Pons (tissue), 1 donor: ENCODE data around the gene TXNDC2.
"Not testable (repeated sequence)": the region's sequence is repeated elsewhere in the genome, so short reads cannot be mapped to it uniquely, and the experiment has no call there.

ENCODE experiments used
- DNase-seq: peaks from one replicate; pipeline ENCODE4 v3.0.0-alpha.2; 2016; ENCODE audit warnings: low spot score

Gene TXNDC2

GRCh38 chr18:9884532-9885140 lies 1.1 kb upstream of the TXNDC2 start:
- no peak for DNase-seq

GRCh38 chr18:9886005-9886348 lies 204 bp downstream of the TXNDC2 start:
- DNase-seq, result no peak

DNA sequence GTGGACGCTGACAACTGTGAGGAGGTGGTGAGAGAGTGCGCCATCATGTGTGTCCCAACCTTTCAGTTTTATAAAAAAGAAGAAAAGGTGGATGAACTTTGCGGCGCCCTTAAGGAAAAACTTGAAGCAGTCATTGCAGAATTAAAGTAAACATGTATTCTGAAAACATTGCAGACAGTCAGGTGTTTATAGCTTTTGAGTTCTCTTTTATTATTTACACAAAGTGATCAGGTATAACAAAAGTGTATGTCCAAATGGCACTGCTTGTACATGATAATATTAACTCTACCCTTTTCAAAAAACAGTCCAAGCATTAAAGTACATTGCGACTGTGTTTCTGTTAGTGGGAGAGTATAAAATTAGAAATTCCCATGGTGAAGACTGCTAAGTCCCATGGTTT lies 2.2 kb downstream of the TXNDC2 start:
- DNase-seq, result no peak

DNA sequence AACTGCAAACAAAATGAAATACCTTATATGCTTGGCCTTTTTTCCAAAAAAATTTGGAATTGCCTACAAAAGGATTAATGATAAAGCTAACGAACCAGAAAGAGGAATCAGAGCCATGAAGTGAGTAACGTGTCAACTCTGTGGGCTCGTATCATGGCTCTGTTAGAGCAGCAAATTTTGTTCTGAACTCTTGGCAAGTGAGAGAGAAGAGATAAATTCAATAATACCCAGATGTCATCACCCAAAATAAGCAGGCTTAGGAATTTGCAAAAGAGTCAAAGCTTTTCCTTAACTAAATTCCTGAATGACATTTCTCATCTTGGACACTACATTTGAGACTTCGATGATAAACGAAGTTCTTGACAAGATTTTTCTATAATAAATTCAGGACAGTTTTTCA lies 4.4 kb downstream of the TXNDC2 start:
- no peak for DNase-seq

DNA sequence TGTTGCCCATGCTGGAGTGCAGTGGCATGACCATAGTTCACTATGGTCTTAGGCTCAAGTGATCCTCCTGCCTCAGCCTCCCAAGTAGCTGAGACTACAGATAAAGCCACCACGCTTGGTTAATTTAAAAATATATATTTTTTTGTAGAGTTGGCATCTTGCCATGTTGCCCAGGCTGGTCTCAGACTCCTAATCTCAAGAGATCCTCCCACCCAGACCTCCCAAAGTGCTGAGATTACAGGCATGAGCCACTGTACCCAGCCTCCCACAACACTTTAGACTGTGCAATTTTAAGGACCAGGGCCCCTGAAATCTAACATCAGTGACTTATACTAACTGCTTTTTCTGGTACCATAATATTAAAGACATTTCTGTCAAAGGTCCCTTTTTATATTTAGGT lies 5.2 kb downstream of the TXNDC2 start:
- DNase-seq, result no peak

DNA sequence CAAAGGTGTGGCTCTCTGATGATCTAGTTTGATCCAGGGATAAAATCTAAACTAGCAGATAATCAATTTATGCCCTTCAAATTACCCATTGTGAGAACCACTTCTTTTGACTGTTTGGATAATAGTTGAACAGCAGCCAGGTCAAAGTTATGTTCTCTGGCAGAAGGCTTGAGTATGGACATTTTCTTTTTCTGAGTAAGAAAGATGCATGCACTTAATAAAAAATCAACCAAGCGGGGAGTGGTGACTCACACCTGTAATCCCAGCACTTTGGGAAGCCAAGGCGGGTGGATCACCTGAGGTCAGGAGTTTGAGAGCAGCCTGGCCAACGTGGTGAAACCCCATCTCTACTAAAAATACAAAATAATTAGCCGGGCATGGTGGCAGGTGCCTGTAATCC lies 5.7 kb downstream of the TXNDC2 start:
- not testable (repeated sequence) for DNase-seq

DNA sequence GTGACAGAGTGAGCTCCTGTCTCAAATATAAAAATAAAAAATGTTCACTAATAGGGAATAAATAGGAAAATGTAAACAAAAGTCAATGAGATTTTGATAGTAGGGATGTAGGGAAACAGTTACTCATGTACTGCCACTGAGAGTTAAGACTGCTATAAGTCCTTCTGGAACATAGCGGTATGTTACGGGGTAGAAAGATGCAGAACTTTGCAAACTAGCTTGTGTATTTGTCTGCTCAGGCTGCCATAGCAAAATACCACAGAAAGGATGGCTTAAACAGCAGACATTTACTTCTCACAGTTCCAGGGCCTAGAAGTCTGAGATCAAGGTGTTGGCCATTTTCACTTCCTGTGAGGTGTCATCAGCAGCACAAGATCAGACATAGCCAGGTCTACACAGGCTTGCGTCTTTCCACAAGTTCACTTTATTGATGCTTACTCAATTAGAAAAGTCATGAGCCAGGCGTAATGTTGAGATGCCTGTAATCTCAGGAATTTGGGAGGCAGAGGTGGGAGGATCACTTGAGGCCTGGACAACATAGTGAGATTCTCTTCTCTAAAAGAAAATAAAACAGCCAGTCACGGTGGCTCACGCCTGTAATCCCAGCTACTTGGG lies 8.8 kb downstream of the TXNDC2 start:
- DNase-seq, result no peak

- no peak for DNase-seq
Observed at GRCh38 chr18:9897129-9897528, 11.4 kb downstream of the TXNDC2 start.

- DNase-seq, result not testable (repeated sequence)
Observed at GRCh38 chr18:9897787-9898291, 12.1 kb downstream of the TXNDC2 start.

- DNase-seq, result no peak
Observed at GRCh38 chr18:9898792-9899549, 13.2 kb downstream of the TXNDC2 start.

- DNase-seq, result not testable (repeated sequence)
Observed at GRCh38 chr18:9899550-9899930, 13.8 kb downstream of the TXNDC2 start.

DNA sequence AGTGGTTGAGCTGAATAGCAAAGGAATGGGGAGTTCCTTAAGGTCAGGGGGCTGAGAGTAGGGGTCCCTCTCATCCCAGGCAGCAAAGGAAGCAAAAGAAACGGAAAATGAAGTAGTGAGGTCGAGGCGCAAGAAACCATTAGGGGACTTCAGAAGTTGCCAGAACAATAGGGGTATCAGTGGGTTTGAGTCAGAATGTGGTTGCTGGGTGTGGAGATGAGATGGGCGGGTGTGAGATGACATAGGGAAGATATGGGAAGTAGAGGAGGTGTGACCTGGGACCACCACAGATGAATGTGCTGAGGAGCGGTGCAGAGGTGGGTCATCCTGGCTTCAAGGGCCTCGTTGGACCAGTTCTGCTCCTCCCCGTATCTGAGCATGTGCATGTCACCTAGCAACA lies 14.9 kb downstream of the TXNDC2 start:
- no peak for DNase-seq

- DNase-seq, result no peak
Observed at GRCh38 chr18:9901377-9901776, 15.6 kb downstream of the TXNDC2 start.

GRCh38 chr18:9902264-9902663 lies 16.5 kb downstream of the TXNDC2 start:
- not testable (repeated sequence) for DNase-seq

- no peak for DNase-seq
Observed at GRCh38 chr18:9902832-9903231, 17.1 kb downstream of the TXNDC2 start.

DNA sequence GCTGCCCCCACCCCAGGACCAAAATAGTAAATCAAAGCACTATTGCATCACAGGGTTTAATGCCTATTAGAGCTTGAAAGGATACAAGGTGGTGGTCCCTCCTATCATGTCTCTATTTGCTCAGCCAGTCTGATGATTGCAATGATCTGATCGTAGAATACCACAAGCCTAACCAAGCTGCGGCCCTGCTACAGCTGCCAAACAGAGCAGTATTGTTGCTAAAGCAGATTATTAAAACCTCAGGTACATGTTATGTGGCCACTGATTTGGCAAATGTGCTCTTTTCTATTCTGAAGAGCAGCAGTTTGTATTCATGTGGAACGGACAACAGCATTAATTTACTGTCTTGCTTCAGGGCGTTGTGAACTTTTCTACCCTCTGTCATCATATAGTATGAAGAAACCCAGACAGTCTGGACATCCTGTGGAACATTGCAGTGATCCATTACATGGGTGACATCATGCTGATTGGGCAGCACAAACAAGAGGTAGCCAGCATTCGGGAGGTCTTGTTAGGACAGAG lies 19.7 kb downstream of the TXNDC2 start:
- DNase-seq, result no peak

GRCh38 chr18:9906481-9906880 lies 20.7 kb downstream of the TXNDC2 start:
- no peak for DNase-seq

GRCh38 chr18:9907867-9908266 lies 22.1 kb downstream of the TXNDC2 start:
- DNase-seq, result no peak

- no peak for DNase-seq
Observed at GRCh38 chr18:9910071-9910470, 24.3 kb downstream of the TXNDC2 start.

DNA sequence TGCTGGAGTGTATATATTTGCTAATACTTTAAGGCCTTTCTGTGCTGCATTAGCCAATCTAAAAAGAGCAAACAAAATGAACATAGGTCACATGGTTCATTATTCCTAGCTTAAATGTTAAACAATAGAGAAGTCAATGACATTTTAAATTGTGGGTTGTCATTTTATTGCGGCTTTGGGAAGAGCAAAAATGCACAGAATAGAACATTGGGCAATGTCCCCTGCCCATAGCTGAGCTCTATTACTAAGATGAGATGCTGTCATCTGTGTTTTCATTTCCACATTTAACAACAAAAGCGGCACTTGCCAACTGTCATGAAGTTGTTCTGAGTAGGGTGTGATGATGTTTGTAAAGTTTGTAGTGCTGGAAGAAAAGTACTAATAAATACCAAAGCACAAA lies 24.9 kb downstream of the TXNDC2 start:
- no peak for DNase-seq

DNA sequence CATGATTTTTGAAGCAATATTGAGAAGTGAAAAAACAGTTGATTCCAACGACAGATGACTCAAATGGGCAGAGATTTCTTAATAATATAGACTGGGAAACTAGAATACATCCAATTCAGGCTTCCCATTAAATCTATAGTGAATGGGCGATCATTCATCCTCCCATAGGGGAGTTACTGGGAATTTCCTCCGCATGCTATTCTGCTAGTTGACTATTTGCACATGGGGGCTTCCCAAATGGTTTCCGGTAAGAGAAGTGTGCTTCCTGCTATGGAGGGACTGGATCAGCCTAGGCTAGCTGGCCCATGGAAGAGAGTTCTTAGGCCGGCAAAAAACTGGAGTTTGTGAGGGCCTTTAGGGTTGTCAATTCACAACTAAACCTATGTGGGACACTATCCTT lies 25.5 kb downstream of the TXNDC2 start:
- DNase-seq, result no peak

- DNase-seq, result not testable (repeated sequence)
Observed at GRCh38 chr18:9912285-9912684, 26.5 kb downstream of the TXNDC2 start.

DNA sequence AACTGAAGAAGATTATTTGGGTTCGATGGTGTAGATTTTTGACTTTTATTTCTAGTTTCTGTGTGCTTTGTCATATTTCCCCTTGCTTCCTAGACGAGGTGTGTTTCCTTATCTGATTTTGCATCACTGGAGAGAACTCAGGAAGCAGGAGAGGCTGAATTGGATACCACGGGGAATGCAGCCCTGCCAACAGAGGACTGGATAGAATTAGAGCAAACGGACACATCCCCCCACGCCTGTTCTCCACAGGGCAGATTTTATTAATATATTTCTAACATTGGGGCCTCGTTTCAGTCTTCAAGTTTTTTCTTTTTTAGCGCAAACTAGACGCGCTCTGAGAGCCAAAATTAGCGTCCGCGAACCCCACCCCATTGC lies 27.4 kb downstream of the TXNDC2 start:
- DNase-seq, result no peak
